Measurements from ENCODE around the gene C12orf56. TPM values are rescaled to one million over a fixed set of nuclear protein-coding genes. Genes with fewer than 3 reads are reported as not detected.
"Not testable (repeated sequence)": the region's sequence is repeated elsewhere in the genome, so short reads cannot be mapped to it uniquely, and the experiment has no call there.

C12orf56 gene
- total and polyA plus RNA-seq, 4 donors: 0.08 to 0.47 (median 0.24) TPM; not detected in 1

DNA sequence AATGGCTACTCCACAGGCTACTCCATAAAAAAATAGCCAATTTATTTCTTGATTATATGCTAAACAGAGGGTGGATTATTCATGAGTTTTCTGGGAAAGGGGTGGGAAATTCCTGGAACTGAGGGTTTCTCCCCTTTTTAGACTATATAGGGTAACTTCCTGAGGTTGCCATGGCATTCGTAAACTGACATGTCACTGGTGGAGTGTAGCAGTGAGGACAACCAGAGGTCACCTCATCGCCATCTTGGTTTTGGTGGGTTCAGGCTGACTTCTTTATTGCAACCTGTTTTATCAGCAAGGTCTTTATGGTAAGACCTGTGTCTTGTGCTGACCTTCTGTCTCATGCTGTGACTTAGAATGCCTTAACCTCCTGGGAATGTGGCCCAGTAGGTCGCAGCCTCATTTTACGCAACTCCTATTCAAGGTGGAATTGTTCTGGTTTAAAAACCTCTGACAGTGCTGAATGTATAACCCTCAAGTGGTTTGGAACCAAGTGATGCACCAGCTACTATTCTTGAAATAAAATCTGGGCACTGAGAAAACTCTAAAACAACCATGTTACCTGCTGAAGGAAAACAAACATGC, 27.7 kb downstream of the C12orf56 start:
- DNase-seq (ENCODE audit: low spot score): no peak
- Histone ChIP-seq H3K4me1 (ENCODE audit: control insufficient read depth in 4 of 4, insufficient read depth in 4 of 4, low read length in 3 of 4) (no peaks in the 10 kb centered on the region), H3K9me3 (ENCODE audit: control insufficient read depth in 4 of 4, low read length in 3 of 4) (no peaks in the 10 kb centered on the region), H3K27ac (ENCODE audit: low read depth in 1 of 2, low read length in 2 of 2) (no peak overlapping the region), H3K4me3 (ENCODE audit: low read depth in 1 of 3, low read length in 3 of 3) (no peak overlapping the region), H3K9ac (ENCODE audit: low read depth in 1 of 2, low read length in 2 of 2) (no peak overlapping the region), H3K36me3 (ENCODE audit: control insufficient read depth in 4 of 4, insufficient read depth in 3 of 4, low read depth in 1 of 4, low read length in 3 of 4) (no peaks in the 10 kb centered on the region), H3K27me3 (ENCODE audit: control insufficient read depth in 4 of 4, insufficient read depth in 4 of 4, low read length in 3 of 4) (no peaks in the 10 kb centered on the region)
- WGBS: 90% methylated on average over 4 of the region's 4 CpGs
- no peak for TF ChIP-seq SP1 (IDR thresholded peaks at IDR 0.05)
- no peak for TF ChIP-seq FOXA1 (IDR thresholded peaks at IDR 0.05)
- no peak for TF ChIP-seq RXRA (IDR thresholded peaks at IDR 0.05)
- TF ChIP-seq HNF4A (conservative IDR thresholded peaks at IDR 0.05): no peak
- TF ChIP-seq CTCF (IDR thresholded peaks at IDR 0.05; ENCODE audit: low read depth, low read length, missing input control): no peak
- no peak for TF ChIP-seq RAD21 (IDR thresholded peaks at IDR 0.05)
- TF ChIP-seq HNF4G (IDR thresholded peaks at IDR 0.05): no peak
- TF ChIP-seq, protein P1, sequence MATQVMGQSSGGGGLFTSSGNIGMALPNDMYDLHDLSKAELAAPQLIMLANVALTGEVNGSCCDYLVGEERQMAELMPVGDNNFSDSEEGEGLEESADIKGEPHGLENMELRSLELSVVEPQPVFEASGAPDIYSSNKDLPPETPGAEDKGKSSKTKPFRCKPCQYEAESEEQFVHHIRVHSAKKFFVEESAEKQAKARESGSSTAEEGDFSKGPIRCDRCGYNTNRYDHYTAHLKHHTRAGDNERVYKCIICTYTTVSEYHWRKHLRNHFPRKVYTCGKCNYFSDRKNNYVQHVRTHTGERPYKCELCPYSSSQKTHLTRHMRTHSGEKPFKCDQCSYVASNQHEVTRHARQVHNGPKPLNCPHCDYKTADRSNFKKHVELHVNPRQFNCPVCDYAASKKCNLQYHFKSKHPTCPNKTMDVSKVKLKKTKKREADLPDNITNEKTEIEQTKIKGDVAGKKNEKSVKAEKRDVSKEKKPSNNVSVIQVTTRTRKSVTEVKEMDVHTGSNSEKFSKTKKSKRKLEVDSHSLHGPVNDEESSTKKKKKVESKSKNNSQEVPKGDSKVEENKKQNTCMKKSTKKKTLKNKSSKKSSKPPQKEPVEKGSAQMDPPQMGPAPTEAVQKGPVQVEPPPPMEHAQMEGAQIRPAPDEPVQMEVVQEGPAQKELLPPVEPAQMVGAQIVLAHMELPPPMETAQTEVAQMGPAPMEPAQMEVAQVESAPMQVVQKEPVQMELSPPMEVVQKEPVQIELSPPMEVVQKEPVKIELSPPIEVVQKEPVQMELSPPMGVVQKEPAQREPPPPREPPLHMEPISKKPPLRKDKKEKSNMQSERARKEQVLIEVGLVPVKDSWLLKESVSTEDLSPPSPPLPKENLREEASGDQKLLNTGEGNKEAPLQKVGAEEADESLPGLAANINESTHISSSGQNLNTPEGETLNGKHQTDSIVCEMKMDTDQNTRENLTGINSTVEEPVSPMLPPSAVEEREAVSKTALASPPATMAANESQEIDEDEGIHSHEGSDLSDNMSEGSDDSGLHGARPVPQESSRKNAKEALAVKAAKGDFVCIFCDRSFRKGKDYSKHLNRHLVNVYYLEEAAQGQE (IDR thresholded peaks at IDR 0.05): no peak
- no peak for TF ChIP-seq GABPA (IDR thresholded peaks at IDR 0.05 in 1 of 2, conservative IDR thresholded peaks at IDR 0.05 in 1 of 2)
- TF ChIP-seq EGR1 (IDR thresholded peaks at IDR 0.05; ENCODE audit: low read depth in 2 of 2): no peak
- TF ChIP-seq FOXA2 (IDR thresholded peaks at IDR 0.05): no peak
- TF ChIP-seq, protein P2, sequence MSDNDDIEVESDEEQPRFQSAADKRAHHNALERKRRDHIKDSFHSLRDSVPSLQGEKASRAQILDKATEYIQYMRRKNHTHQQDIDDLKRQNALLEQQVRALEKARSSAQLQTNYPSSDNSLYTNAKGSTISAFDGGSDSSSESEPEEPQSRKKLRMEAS (IDR thresholded peaks at IDR 0.05): no peak
- no peak for TF ChIP-seq YY1 (IDR thresholded peaks at IDR 0.05)
- TF ChIP-seq NR2F2 (IDR thresholded peaks at IDR 0.05): no peak

DNA sequence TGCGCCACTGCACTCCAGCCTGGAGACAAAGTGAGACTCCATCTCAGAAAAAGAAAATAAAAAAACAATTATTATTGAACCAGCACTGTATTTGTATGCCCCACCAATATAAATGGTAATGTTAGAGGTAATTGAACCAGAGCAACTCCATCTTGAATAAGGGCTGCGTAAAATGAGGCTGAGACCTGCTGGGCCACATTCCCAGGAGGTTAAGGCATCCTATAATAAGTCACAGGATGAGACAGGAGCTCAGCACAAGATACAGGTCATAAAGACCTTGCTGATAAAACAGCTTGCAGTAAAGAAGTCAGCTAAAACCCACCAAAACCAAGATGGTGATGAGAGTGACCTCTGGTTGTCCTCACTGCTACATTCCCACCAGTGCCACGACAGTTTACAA, 29.4 kb downstream of the C12orf56 start:
- not testable (repeated sequence) for H3K9ac ChIP-seq (ENCODE audit: low read depth in 1 of 2, low read length in 2 of 2); DNase-seq (ENCODE audit: low spot score); H3K27me3 ChIP-seq (ENCODE audit: control insufficient read depth in 4 of 4, insufficient read depth in 4 of 4, low read length in 3 of 4); H3K4me1 ChIP-seq (ENCODE audit: control insufficient read depth in 4 of 4, insufficient read depth in 4 of 4, low read length in 3 of 4); H3K4me3 ChIP-seq (ENCODE audit: low read depth in 1 of 3, low read length in 3 of 3); H3K36me3 ChIP-seq (ENCODE audit: control insufficient read depth in 4 of 4, insufficient read depth in 3 of 4, low read depth in 1 of 4, low read length in 3 of 4); H3K9me3 ChIP-seq (ENCODE audit: control insufficient read depth in 4 of 4, low read length in 3 of 4); H3K27ac ChIP-seq (ENCODE audit: low read depth in 1 of 2, low read length in 2 of 2)
- WGBS: 86% methylated on average over 3 of the region's 3 CpGs

GRCh38 chr12:64356209-64356608, 34.3 kb downstream of the C12orf56 start:
- H3K27me3 ChIP-seq (ENCODE audit: control insufficient read depth in 4 of 4, insufficient read depth in 4 of 4, low read length in 3 of 4); H3K4me3 ChIP-seq (ENCODE audit: low read depth in 1 of 3, low read length in 3 of 3); H3K36me3 ChIP-seq (ENCODE audit: control insufficient read depth in 4 of 4, insufficient read depth in 3 of 4, low read depth in 1 of 4, low read length in 3 of 4); H3K4me1 ChIP-seq (ENCODE audit: control insufficient read depth in 4 of 4, insufficient read depth in 4 of 4, low read length in 3 of 4); H3K27ac ChIP-seq (ENCODE audit: low read depth in 1 of 2, low read length in 2 of 2); H3K9ac ChIP-seq (ENCODE audit: low read depth in 1 of 2, low read length in 2 of 2); DNase-seq (ENCODE audit: low spot score): not testable (repeated sequence)
- 85% methylated on average over 2 of the region's 2 CpGs for WGBS
- H3K9me3 ChIP-seq (ENCODE audit: control insufficient read depth in 4 of 4, low read length in 3 of 4): peaks cover 4 to 11% (median 5%) of the 10 kb centered on the region in 4 donors
